PFSK-1 (cell line): ENCODE results near the gene JMJD7.

ENCODE experiments used
- POLR2AphosphoS5 ChIP-seq: IDR thresholded peaks from 2 replicates; pipeline ENCODE4 v1.6.1; 2012; ENCODE audit warnings: low read depth, mild to moderate bottlenecking, control low read depth, low read length, moderate library complexity
- REST ChIP-seq, 2 experiments: IDR thresholded peaks; 2 replicates each; pipeline versions ENCODE4 v1.6.1 to v1.8.0; 2011 to 2012; ENCODE audit warnings: low read depth in 2 of 2, low read length in 2 of 2, control low read depth in 1 of 2, inconsistent platforms in 1 of 2, mild to moderate bottlenecking in 1 of 2, moderate library complexity in 1 of 2; ENCODE audit not compliant: insufficient read depth in 1 of 2
- SIN3A ChIP-seq: IDR thresholded peaks from 2 replicates; pipeline ENCODE4 v1.6.1; 2012; ENCODE audit warnings: mild to moderate bottlenecking, low read length, moderate library complexity, borderline replicate concordance; ENCODE audit not compliant: insufficient read depth
- TAF1 ChIP-seq: IDR thresholded peaks from 2 replicates; pipeline ENCODE4 v1.6.1; 2012; ENCODE audit warnings: low read length, control low read depth, borderline replicate concordance; ENCODE audit not compliant: insufficient read depth

GRCh38 chr15:41829959-41830646 lies 2.2 kb downstream of the JMJD7 start:
- TF ChIP-seq TAF1 (no peak), POLR2AphosphoS5 (no peak), REST (IDR thresholded peaks at IDR 0.05; ENCODE audit: insufficient read depth in 1 of 2, low read depth in 2 of 2, low read length in 2 of 2) (no peak), SIN3A (no peak)
